Measurements from ENCODE around the gene QRFP. TPM values are rescaled to one million over a fixed set of nuclear protein-coding genes. Genes with fewer than 3 reads are reported as not detected.
"Not testable (repeated sequence)": the region's sequence is repeated elsewhere in the genome, so short reads cannot be mapped to it uniquely, and the experiment has no call there.

QRFP gene
- total RNA-seq, 3 donors from 2014 or later: 0.24 to 0.87 TPM; not detected in 1

GRCh38 chr9:130856474-130856873 is 40.1 kb downstream of the QRFP start:
- Histone ChIP-seq H3K9me3 (no peaks in the 10 kb centered on the region), H3K4me1 (ENCODE audit: low read depth) (no peaks in the 10 kb centered on the region), H3K4me3 (no peak overlapping the region), H3K36me3 (ENCODE audit: low read depth) (no peaks in the 10 kb centered on the region)
- intact Hi-C loops (cut with DNase I, micrococcal nuclease): no loop called here
- no peak for TF ChIP-seq CTCF (IDR thresholded peaks at IDR 0.05)
- no peak for DNase-seq
- no peak for ATAC-seq

- no peak for TF ChIP-seq CTCF (IDR thresholded peaks at IDR 0.05)
- Histone ChIP-seq H3K36me3 (ENCODE audit: low read depth) (no peaks in the 10 kb centered on the region), H3K9me3 (no peaks in the 10 kb centered on the region), H3K4me1 (ENCODE audit: low read depth) (no peaks in the 10 kb centered on the region), H3K4me3 (no peak overlapping the region)
- DNase-seq: no peak
- intact Hi-C loops (cut with DNase I, micrococcal nuclease): no loop called here
- no peak for ATAC-seq
Observed at GRCh38 chr9:130854835-130855234, 41.8 kb downstream of the QRFP start.

DNA sequence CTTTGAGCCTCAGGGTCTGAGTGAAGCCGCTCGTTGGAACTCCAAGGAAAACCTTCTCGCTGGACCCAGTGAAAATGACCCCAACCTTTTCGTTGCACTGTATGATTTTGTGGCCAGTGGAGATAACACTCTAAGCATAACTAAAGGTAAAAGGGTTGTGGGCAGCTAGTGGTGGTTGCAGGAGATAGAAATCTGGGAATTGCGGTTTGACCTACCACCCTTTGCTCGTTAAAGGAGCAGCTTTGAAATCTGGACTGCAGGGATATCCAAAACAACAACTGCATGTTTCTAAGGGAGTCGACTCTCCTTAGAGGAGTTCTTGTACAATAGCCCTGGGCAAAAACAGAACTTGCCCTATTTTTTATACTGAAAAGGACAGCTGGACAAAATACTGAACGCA is 42.5 kb downstream of the QRFP start:
- ATAC-seq (no peak), DNase-seq (no peak)
- H3K36me3 ChIP-seq (ENCODE audit: low read depth): no peaks in the 10 kb centered on the region
- H3K4me3 ChIP-seq: no peak overlapping the region
- no peaks in the 10 kb centered on the region for H3K4me1 ChIP-seq (ENCODE audit: low read depth)
- no peak for TF ChIP-seq CTCF (IDR thresholded peaks at IDR 0.05)
- no peaks in the 10 kb centered on the region for H3K9me3 ChIP-seq
- intact Hi-C loops (cut with DNase I, micrococcal nuclease): no loop called here

- Histone ChIP-seq H3K4me3 (no peak overlapping the region), H3K4me1 (ENCODE audit: low read depth) (no peaks in the 10 kb centered on the region), H3K36me3 (ENCODE audit: low read depth) (no peaks in the 10 kb centered on the region), H3K9me3 (no peaks in the 10 kb centered on the region)
- no peak for TF ChIP-seq CTCF (IDR thresholded peaks at IDR 0.05)
- DNase-seq (no peak), ATAC-seq (no peak)
- intact Hi-C loops (cut with DNase I, micrococcal nuclease): no loop called here
Observed at GRCh38 chr9:130852801-130853200, 43.8 kb downstream of the QRFP start.

- H3K4me1 ChIP-seq (ENCODE audit: low read depth): no peaks in the 10 kb centered on the region
- TF ChIP-seq CTCF (IDR thresholded peaks at IDR 0.05): no peak
- intact Hi-C loops (cut with DNase I, micrococcal nuclease): loop anchor here in 1 of 2 donors (5.0 kb wide), 1 partner anchor 67 kb away; no protein-coding TSS in a partner anchor
Observed at GRCh38 chr9:130849356-130849755, 47.3 kb downstream of the QRFP start.

GRCh38 chr9:130848514-130848913 is 48.1 kb downstream of the QRFP start:
- not testable (repeated sequence) for H3K4me1 ChIP-seq (ENCODE audit: low read depth); H3K36me3 ChIP-seq (ENCODE audit: low read depth); H3K9me3 ChIP-seq; ATAC-seq; DNase-seq; H3K4me3 ChIP-seq
- intact Hi-C loops (cut with DNase I, micrococcal nuclease): loop anchor here in 1 of 2 donors (5.0 kb wide), 1 partner anchor 66 kb away; no protein-coding TSS in a partner anchor

More at GRCh38 chr9:130849356-130849755, 47.3 kb downstream of the QRFP start:
- DNase-seq (no peak), ATAC-seq (no peak)
- H3K9me3 ChIP-seq: no peaks in the 10 kb centered on the region
- H3K36me3 ChIP-seq (ENCODE audit: low read depth): no peaks in the 10 kb centered on the region
- no peak overlapping the region for H3K4me3 ChIP-seq

All from mucosa of descending colon (tissue), 3 donors.